ENCODE data around the gene TMEM258.

Gene TMEM258

GRCh38 chr11:61754534-61755482 is 37.6 kb downstream of the TMEM258 start:
- no peak for DNase-seq

GRCh38 chr11:61753672-61754071 is 38.7 kb downstream of the TMEM258 start:
- no peak for DNase-seq

- DNase-seq: no peak
These were observed 39.4 kb downstream of the TMEM258 start for GRCh38 chr11:61752925-61753521.

- DNase-seq: peak; percentile 19
These were observed 40.1 kb downstream of the TMEM258 start, which contains the start of gene MYRF for GRCh38 chr11:61752117-61752924. Gene MYRF (plus strand): TSS chr11:61752636. CDS start chr11:61752745, 109 bp downstream.

- no peak for DNase-seq
These were observed 41.0 kb downstream of the TMEM258 start for GRCh38 chr11:61751384-61751783.

- no peak for DNase-seq
These were observed 41.6 kb downstream of the TMEM258 start for GRCh38 chr11:61750631-61751273.

- no peak for DNase-seq
These were observed 42.7 kb downstream of the TMEM258 start for GRCh38 chr11:61749591-61750217.

- DNase-seq: no peak
These were observed 44.5 kb downstream of the TMEM258 start for GRCh38 chr11:61747967-61748285.

GRCh38 chr11:61747192-61747966 is 45.0 kb downstream of the TMEM258 start:
- peak; percentile 59 for DNase-seq

GRCh38 chr11:61746442-61747191 is 45.8 kb downstream of the TMEM258 start:
- no peak for DNase-seq

- DNase-seq: no peak
These were observed 46.5 kb downstream of the TMEM258 start for GRCh38 chr11:61745781-61746441.

GRCh38 chr11:61744609-61745156 is 47.7 kb downstream of the TMEM258 start:
- no peak for DNase-seq

GRCh38 chr11:61744181-61744580 is 48.2 kb downstream of the TMEM258 start:
- no peak for DNase-seq

GRCh38 chr11:61743486-61744095 is 48.8 kb downstream of the TMEM258 start:
- DNase-seq: no peak

- DNase-seq: no peak
These were observed 50.0 kb downstream of the TMEM258 start for GRCh38 chr11:61742391-61742790.

- no peak for DNase-seq
These were observed 52.4 kb downstream of the TMEM258 start for GRCh38 chr11:61739966-61740365.

GRCh38 chr11:61739413-61739812 is 53.0 kb downstream of the TMEM258 start:
- DNase-seq: no peak

Measured in NCI-H774 (cell line).